ENCODE measurements around the gene PKP4. TPM values are rescaled to one million over a fixed set of nuclear protein-coding genes. Genes with fewer than 3 reads are reported as not detected.

Gene PKP4
- total RNA-seq, 1 donor = 62.2 TPM

DNA sequence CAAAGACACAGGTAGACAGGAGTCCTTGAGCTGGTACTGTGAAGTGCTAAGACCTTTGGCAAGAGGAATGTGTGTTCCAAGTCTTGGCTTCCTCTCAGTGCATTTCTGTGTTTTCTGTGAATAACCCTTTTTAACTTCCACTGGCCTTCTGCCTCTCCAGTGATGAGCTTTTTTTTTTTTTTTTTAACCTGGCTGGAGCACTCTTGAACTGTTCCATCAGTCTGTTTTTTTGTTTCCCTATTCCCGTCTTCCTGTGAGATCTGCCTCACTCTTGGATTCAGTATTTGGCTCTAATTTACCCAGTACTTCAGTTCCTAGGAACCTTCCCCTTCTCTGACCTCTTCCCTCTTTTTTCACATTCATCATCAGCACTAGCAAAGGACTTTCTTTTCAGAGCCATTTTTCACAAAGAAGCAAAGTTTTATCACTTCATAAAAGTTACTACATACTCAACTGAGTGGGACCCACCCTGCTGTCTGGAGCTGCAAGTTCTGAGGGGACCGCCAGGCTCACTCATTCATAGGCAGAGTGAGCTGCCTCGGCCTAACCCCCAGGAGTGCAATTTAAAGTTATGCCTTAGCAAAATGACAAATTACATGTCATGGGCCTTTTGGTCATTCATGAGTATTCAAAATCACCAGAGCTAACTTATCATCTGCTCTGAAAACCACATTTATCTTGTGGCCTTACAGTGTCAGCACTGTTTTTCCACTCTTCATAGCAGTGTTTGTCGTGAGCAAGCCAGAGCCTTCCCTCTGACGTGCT, 211.4 kb downstream of the PKP4 start:
- TF ChIP-seq, protein P1, sequence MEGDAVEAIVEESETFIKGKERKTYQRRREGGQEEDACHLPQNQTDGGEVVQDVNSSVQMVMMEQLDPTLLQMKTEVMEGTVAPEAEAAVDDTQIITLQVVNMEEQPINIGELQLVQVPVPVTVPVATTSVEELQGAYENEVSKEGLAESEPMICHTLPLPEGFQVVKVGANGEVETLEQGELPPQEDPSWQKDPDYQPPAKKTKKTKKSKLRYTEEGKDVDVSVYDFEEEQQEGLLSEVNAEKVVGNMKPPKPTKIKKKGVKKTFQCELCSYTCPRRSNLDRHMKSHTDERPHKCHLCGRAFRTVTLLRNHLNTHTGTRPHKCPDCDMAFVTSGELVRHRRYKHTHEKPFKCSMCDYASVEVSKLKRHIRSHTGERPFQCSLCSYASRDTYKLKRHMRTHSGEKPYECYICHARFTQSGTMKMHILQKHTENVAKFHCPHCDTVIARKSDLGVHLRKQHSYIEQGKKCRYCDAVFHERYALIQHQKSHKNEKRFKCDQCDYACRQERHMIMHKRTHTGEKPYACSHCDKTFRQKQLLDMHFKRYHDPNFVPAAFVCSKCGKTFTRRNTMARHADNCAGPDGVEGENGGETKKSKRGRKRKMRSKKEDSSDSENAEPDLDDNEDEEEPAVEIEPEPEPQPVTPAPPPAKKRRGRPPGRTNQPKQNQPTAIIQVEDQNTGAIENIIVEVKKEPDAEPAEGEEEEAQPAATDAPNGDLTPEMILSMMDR (IDR thresholded peaks at IDR 0.05; ENCODE audit: insufficient read depth, low read depth, low read length) = no peak
- no peak overlapping the region for H3K4me3 ChIP-seq (ENCODE audit: low read depth, low read length)
- DNase-seq (ENCODE audit: low read depth) = no peak

DNA sequence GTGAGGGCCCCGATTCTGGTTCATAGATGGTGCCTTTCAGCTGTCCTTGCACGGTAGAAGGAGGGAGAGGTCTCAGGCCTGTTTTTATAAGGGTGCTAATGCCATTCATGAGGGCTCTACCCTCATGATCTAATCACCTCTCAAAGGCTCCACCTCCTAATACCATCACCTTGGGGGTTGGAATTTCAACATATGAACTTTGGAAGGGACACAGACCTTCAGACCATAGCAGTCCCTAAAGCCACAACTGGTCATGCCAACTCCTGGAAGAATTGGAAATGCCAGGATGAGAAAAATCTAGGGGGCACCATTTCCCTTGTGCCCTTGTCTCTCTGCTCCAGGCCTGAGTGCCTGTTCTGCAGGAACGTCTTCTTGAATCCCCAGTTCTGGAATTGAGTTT, 213.5 kb downstream of the PKP4 start:
- TF ChIP-seq, protein P1 (IDR thresholded peaks at IDR 0.05; ENCODE audit: insufficient read depth, low read depth, low read length) = no peak
- no peak overlapping the region for H3K4me3 ChIP-seq (ENCODE audit: low read depth, low read length)
- no peak for DNase-seq (ENCODE audit: low read depth)

DNA sequence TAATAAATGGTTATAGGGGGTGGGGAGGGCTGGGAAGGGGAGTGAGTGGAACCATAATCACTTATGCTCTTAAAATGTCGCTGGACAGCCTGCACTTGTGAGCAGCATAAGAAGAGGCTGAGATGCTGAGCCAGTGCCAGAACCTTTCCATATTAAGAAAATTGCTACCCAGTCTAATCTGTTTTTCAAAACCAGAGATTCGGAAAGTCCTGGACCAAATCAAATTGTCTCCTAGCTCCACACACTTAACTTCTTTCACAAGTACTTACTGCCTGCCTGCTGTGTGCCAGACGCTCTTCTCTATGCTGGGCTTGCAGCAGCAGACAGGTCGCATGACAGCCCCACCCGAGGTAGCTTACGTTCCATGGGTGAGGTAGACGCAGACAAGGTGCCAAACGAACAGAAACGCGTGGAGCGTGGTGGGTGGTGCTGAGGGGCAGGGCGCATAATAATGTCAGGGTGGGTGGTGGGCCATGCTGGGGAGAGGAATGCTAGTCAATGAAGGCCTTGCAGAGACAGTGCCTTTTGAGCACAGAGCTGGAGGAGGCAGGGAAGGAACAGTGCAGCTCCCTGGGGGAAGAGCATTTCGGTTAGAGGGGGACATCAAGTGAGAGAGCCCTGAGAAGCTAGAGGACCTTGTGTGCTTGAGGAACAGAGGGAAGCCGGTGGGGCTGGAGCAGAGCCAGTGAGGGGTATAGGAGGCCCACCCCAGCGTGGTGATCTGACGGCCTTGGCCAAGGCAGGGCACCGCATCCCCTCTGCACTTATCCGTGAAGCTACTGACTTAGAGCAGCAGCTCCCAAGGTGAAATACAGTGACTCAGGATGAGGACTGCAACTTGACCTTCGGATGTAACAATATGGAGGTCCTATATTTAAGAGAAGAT, 214.9 kb downstream of the PKP4 start:
- no peak overlapping the region for H3K4me3 ChIP-seq (ENCODE audit: low read depth, low read length)
- no peak for DNase-seq (ENCODE audit: low read depth)
- TF ChIP-seq, protein P1 (IDR thresholded peaks at IDR 0.05; ENCODE audit: insufficient read depth, low read depth, low read length) = no peak

DNA sequence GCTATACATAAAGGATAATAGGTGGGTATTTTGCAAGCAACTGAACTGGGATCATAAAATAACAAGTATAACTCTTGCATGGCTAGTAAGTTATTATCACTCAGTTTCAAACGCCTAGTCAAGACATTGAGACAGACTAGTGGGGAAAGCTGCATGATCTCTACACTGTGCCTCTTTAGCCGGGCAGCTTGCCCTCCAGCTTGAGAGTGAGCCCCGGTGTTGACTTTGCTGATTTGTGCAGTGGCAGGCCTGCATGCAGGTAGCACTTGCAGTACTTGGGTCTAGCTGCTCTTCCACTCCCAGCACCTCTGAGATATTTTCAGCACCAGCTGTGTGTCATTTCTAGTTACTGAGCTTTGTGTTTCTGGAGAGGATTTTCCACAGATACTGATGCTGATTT, 219.5 kb downstream of the PKP4 start:
- no peak overlapping the region for H3K4me3 ChIP-seq (ENCODE audit: low read depth, low read length)
- DNase-seq (ENCODE audit: low read depth) = no peak
- TF ChIP-seq, protein P1 (IDR thresholded peaks at IDR 0.05; ENCODE audit: insufficient read depth, low read depth, low read length) = no peak

DNA sequence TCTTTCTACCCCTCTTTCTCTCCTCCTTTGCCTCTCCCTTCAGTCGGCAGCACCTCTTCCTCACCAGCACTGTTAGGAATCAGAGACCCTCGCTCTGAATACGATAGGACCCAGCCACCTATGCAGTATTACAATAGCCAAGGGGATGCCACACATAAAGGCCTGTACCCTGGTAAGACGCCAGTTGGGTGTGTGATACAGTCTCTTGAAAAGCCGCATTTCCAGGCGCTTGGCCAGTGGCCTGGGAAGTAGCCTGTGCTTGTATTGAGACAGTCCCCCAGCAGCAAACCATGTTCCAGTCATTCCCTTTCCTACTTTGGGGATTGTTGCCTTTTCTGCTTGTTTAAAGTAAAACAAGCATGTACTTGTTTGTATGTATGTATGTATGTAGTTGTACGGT, 219.9 kb downstream of the PKP4 start:
- H3K4me3 ChIP-seq (ENCODE audit: low read depth, low read length) = no peak overlapping the region
- DNase-seq (ENCODE audit: low read depth) = no peak
- TF ChIP-seq, protein P1 (IDR thresholded peaks at IDR 0.05; ENCODE audit: insufficient read depth, low read depth, low read length) = no peak

DNA sequence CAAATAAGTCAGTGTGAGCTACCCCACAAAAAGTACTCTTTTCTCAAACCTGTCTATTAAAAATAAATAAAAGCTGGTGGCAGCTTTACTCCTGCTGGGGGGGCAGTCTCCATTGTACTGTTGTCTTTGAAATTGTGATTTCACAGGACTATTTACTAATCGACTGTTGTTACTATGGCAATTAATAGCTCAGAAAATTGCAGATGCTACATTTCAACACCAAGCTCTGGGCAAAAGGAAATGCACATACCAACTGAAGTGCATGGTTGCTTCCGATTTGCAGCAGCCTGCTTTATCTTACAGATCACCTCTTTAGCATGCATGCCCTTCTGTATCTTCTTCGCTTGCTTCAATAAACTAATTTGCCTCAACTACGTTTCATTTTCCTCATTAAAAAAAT, 220.8 kb downstream of the PKP4 start:
- DNase-seq (ENCODE audit: low read depth) = no peak
- TF ChIP-seq, protein P1 (IDR thresholded peaks at IDR 0.05; ENCODE audit: insufficient read depth, low read depth, low read length) = no peak
- no peak overlapping the region for H3K4me3 ChIP-seq (ENCODE audit: low read depth, low read length)

Data from fibroblast of villous mesenchyme (primary cell).